Renal cortex interstitium (tissue), 11 donors: ENCODE results near the gene IGSF23. TPM values are rescaled to one million over a fixed set of nuclear protein-coding genes. Genes with fewer than 3 reads are reported as not detected.
"Not testable (repeated sequence)": the region's sequence is repeated elsewhere in the genome, so short reads cannot be mapped to it uniquely, and the experiment has no call there.

Source experiments
- DNase-seq, 11 donors: peaks; one replicate each; pipeline ENCODE4 v3.0.0-alpha.2; 2013; ENCODE audit warnings: low read depth in 9 of 11, low spot score in 4 of 11; ENCODE audit errors: extremely low read depth in 1 of 11
- polyA plus RNA-seq, 3 donors: library from polyadenylated mRNA; unstranded; fragments of 120-200 nt; gene quantifications; one replicate each; pipeline ENCODE4 v1.2.1, GENCODE V29; 2013; ENCODE audit not compliant: insufficient read length in 3 of 3

IGSF23 gene
- polyA plus RNA-seq, 3 donors, result 0.83 to 2.4 (median 0.92) TPM

DNA sequence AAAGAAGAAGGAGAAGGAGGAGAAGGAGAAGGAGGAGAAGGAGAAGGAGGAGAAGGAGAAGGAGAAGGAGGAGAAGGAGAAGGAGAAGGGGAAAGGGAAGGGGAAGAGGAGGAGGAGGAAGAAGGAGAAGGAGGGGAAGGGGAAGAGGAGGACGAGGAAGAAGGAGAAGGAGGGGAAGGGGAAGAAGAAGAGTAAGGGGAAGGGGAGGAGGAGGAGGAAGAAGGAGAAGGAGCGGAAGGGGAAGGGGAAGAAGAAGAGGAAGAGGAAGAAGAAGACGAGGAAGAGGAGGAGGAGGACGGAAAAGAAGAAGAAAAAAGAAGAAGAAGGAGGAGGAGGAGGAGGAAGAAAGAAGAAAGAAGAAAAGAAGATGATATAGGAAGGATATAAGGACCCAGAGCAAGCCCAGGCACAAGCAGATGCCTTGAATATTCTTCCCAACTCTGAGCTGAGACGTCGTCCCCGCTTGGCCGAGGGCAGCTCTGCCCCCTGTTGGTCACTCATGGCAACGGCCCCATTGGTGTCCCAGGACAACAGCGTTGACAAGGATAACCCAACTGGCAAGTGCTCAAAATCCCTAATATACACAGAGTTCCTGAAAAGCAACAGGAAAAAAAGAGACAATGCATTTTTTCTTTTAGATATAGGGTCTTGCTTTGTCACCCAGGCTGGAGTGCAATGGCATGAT lies 30.6 kb upstream of the IGSF23 start:
- DNase-seq, result no peak

DNA sequence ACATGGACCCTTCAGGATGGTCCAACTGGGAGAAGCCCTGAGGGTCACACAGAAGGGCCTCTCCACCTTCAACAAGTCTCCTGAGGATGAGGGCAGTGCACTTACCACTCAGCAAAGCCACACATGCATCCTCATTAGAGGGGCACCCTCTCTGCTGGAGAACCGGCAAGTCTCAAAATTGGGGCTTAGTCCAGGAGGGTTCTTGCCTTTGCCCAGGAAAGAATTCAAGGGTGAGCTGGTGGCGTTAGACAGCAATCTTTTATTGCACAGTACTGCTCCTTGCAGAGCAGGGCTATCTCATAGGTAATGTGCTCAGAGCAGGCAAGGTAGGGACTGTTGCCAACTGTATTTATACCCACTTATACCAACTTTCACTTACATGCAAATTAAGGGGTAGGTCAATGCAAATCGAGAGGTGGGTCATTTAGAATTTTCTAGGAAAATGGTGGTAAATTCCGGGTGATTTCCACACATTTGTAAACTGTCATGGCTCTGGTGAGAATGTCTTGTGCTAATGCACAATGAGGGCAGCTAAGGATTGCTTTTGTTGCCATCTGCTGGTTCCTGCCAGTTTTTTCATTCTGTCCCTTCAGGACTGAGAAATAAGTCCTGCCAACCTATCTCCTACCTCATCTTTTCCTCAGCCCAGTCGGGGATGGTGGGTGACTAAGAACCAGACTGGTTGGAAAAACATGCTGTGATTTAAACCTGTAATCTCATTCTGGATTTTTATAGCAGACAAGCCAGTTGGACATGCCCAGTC lies 27.8 kb upstream of the IGSF23 start:
- DNase-seq, result no peak

DNA sequence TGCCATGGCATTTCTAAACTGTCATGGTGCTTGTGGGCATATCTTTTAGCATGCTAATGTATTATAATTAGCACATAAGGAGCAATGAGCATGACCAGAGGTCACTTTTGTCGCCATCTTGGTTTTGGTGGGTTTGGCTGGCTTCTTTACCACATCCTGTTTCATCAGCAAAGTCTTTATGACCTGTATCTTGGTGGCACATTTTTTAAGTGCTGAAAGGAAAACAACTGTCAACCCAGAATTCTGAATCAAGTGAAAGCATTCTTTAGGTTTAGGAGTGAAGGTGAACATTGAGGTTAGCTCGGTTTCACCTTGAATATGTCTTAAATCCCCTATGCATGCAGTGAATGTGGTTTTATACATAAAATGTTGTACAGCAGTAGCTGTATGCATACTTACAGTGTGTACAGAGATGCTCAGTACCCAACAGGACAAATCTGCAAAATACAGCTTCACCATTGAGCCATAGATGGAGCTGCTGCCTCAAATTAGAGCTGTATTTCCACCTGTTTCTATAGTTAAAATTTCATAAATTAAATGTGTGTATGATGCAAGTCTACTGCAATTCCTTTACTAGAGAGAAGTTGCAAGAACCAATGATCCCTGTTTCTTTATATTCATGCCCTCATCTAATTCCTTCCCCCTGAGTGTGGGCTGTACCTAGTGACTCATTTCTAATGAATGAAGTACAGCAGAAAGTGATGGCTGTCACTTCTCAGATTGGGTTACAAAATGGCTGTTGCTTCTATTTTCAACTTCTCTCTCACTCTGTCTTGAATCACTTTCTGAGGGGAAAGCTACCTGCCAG lies 25.2 kb upstream of the IGSF23 start:
- DNase-seq, result no peak

DNA sequence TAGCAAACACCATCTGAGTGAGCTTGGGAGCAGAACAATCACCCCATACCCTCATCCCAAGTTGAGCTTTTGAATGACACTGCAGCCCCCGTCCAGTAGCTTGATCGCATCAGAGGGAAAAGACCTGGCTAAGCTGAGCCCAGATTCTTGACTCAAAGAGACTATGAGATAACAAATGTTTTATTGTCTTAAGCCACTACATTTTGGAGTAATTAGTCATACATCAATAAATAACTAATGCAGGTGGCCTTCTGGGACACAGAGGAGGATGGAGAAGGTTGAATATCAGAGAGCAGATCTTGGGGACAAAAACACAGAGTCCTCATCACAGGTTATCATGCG lies 24.6 kb upstream of the IGSF23 start:
- no peak for DNase-seq

DNA sequence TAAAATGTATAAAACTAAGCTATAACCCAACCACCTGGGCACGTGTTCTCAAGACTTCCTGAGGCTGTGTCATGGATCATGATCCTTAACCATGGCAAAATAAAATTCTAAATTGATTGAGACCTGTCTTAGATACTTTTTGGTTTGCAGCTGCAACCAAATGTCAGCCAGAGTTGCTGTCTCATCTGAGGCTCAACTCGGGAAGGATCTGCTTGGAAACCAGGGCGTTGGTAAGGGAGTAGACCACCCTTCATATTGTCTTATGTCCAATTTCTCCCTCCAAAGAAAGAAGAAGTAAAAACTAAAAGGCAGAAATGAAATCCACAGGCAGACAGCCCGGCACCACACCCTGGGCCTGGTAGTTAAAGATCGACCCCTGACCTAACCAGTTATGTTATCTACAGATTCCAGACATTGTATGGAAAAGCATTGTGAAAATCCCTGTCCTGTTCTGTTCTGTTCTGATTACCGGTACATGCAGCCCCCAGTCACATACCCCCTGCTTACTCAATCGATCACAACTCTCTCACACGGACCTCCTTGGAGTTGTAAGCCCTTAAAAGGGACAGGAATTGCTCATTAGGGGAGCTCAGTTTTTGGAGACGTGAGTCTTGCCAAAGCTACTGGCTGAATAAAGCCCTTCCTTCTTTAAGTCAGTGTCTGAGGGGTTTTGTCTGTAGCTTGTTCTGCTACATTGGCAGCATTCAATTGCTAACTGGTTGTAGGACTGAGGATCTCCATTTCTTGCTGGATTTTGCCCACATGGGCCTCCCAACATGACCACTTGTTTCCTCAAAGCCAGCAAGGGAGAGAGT lies 22.9 kb upstream of the IGSF23 start:
- no peak for DNase-seq

DNA sequence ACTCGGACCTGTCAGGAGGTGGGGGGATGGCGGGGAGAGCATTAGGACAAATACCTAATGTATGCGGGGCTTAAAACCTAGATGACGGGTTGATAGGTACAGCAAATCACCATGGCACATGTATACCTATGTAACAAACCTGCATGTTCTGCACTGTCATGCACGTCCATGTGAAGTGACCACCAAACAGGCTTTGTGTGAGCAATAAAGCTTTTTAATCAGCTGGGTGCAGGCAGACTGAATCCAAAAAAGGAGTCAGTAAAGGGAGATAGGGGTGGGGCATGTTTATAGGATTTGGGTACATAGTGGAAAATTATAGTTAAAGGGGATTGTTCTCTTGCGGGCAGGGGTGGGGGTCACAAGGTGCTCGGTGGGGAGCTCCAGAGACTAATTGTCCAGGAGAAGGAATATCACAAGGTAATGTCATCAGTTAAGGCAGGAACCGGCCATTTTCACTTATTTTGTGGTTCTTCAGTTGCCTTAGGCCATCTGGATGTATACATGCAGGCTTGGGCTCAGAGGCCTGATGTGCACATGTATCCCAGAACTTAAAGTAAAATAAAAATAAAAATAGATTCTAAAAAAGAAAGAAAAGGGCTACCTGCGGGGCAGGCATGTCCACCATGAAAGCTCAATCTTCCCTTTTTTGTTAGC lies 21.9 kb upstream of the IGSF23 start:
- DNase-seq, result not testable (repeated sequence)

DNA sequence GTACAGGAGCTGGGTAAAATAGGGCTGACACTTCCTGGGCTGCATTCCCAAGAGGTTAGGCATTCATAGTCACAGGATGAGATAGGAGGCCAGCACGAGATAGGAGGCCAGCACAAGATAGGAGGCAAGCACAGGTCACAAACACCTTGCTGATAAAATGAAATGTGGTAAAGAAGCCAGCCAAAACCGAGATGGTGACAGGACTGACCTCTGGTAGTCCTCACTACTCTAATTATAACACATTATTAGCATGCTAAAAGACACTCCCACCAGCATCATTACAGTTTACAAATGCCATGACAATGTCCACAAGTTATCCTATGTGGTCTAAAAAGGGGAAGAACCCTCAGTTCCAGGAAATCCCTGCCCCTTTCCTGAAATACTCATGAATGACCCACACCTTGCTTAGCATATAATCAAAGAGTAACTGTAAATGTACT lies 20.9 kb upstream of the IGSF23 start:
- no peak for DNase-seq

DNA sequence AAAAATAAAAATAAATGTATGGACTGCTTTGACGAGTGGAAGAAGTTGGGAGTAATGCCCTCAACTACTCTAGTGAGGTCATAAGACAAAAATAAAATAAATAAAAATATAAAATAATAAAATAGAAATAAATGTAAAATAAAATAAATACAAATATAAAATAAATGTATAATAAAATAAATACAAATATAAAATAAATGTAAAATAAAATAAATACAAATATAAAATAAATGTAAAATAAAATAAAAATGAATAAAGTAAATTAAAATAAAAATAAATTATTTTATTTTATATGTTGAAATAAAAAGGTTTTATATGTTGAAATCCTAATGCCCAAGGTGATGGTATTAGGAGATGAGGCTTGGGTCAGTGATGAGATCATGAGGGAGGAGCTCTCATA lies 20.1 kb upstream of the IGSF23 start:
- no peak for DNase-seq

DNA sequence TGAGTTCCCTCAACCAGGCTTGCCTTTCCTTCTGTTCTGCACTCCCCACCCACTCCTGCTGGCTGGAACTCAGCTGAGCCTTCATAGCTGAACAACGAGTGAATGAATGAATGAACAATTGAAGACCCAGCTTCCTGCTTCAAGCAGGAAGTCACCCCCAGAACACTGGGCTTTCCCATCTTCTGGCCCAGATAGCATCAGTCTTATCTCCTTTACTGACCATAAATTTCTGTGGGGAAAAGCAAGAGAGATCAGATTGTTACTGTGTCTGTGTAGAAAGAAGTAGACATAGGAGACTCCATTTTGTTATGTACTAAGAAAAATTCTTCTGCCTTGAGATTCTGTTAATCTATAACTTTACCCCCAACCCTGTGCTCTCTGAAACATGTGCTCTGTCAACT lies 19.5 kb upstream of the IGSF23 start:
- DNase-seq, result not testable (repeated sequence)

DNA sequence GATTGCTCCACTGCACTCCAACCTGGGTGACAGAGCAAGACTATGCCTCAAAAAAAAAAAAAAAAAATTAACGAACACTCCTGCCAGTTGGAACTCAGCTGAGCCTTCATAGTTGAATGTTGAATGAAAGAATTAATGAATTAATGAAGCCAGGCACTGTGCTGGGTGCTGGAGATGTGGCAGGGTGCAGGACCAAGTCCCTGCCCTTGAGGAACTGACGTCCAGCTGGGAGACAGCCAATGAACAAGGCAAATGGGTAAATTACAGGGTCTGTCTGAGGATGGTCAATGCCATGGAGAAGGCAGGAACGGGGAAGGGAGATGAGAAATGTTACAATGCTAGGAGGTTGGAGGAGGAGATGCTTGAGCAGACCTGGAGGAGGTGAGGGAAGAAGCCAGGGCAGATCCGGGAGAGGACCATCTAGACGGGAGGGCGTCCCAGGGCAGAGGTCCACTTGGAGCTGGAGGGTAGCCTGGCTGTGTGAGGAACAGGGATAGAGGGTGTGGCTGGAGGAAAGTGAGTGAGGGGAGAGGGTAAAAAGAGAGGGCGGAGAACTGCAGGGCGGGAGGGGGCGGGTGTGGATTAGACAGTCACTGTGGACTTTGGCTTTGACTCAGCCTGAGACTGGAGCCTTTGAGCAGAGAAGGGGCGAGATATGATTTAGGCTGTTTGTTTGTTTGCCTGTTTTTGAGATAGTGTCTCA lies 16.8 kb upstream of the IGSF23 start:
- DNase-seq, result no peak

DNA sequence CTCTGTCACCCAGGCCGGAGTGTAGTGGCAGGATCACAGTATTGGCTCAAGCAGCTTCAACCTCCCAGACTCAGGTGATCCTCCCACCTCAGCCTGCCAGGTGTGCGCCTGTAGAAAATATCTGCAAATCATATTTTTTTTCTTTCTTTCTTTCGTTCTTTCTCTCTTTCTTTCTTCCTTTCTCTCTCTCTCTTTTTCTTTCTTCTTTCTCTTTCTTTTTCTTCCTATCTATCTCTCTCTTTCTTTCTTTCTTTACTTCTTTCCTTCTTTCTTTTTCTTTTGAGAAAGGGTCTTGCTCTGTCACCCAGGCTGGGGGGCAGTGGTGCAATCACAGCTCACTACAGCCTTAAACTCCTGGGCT lies 16.3 kb upstream of the IGSF23 start:
- DNase-seq, result no peak

DNA sequence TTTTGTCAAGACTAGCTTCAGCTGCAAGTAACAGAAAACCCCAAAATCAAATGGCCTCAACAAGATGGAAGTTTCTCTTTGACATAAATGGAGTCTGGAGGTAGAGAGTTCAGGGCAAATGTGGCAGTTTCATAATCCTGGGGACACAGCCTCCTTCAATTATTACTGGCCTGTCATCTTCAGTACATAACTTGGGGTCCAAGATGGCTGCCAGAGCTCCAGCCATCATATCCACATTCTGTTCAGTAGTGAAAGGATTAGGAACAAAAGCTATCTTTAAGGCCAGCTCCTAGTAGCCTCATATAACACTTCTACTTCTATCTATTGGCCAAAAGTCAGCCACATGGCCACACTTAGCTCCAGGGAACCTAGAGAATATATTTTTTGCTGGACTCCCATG lies 15.0 kb upstream of the IGSF23 start:
- no peak for DNase-seq

DNA sequence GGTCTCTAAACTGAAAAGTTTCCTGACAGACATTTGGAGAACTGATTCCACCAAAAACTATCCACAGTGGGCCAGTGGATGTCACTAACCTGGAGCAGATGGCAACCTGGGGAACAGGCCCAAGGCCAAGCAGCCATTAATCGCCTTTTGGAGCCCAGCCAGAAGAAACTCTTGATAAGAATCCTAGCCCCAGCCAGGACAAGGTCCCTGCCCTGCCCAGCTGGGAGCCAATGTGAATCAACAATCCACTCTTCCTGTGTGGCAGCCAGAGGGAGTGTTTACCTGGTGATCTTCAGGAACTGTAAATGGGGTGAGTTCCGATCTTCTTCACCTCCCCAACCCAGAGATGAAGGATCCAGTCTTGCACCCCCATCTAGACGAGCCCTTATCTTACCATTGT lies 14.5 kb upstream of the IGSF23 start:
- no peak for DNase-seq

DNA sequence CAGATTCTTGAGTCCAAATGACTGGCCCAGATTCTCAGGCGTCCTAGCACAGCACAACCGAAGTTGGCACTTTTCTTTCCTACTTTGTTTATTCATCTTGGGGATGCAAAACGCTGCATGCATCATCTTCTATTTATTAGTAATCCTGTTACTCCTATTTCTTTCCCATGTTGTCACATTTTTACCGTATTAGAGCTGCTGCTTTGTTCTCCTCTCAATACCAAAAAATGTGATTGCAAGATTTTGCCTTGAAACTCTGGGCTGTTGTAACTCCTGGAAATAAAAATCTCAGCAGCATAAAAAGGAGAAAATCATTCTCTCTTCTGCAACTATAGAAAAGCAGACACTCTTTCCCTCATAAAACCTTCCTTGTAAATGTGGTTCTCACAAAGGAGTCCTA lies 12.9 kb upstream of the IGSF23 start:
- DNase-seq, result no peak

DNA sequence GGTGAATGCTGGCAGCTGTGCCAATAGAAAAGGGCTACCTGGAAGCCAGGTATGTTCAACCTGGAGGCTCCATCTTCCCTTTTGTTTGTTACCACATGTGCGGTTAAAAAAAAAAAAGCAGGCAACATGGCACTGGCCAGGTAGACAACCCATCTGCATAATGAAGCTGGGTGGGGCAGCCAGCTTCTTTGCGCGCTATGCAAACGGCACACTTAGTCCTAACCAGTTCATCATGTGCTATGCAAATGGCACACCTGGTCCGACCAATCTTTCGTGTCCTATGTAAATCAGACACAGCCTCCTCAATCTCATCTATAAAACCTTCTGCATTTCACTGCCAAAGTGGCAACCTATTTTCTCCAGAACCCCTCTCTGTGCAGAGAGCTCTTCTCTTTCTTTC lies 11.3 kb upstream of the IGSF23 start:
- no peak for DNase-seq

DNA sequence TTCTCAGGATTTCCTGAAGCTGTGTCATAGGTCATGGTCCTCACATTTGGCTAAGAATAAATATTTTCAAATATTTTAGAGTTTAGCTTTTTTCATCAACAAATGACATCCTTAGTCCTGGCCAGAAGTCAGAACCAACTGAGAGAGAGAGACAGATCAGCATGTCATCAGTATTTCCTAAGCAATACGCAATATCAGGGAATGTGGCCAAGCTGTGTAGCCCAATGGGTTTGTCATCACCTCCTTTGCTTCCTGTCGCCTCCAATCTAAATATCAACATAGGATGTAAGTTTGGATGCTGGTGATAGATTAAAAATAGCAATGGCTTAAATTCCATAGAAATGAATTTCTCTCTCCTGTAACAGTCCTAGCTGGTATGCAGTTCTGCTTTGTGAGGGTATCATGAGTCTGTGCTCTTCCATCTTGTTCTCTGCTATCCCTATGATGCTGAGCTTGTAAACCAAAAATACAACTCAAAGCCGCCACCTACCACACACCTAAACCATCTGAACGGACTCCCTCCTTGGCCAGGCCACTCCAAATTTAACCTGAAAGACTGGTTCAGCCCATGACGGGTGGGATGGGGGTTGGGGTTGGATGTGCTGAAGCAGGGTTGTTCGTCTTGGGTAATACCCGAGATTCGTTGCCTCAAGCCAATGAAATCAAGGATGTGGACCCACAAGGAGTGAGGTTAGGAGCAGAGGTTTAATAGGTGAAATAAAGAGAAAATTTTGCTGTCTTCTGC lies 10.0 kb upstream of the IGSF23 start:
- no peak for DNase-seq

DNA sequence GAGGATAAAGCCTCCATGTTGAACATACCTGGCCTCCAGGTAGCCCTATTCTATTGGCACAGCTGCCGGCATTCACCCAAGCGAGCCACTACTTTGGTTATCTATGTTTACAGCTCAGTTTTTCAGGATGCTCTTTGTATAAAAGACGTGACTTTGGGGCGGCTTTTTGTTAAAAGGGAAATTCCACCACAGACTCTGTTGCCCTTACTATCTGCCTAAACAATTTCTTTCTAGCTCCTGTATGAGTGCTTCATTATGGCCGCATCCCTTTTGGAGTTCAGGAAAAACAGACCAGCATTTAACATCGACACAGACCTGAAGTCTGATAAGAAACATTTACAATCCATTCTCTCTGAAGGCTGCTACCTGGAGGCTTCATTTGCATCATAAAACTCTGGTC lies 9.1 kb upstream of the IGSF23 start:
- no peak for DNase-seq

DNA sequence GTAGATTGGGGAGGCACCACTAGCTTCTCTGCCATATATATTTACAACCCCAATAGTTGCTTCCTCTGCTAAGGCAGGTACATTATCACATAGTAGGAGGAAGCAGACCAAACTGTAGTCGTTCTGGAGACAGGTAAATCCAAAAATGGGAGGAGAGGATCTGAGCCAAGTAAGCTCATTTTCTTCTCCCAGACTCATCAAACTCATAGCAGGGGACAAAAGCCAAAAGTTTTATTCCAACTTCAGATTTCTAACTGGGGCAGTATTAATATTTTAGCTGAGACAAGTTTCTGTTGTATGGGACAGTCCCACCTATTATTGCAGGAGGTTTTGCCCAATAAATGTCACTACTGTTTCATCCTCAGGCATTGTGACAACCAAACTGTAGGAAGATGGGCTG lies 7.8 kb upstream of the IGSF23 start:
- no peak for DNase-seq
